Activated B cell treated with CpG ODN at 0.5 μM for 24 hours (primary cell): ENCODE measurements around the gene SMIM8. TPM values are rescaled to one million over a fixed set of nuclear protein-coding genes. Genes with fewer than 3 reads are reported as not detected.

Experiments used
- ATAC-seq: fragments of 200-7000 bp; cut with Tn5 transposase; one replicate; pipeline ENCODE4 v1.10.0; 2021; ENCODE audit warnings: low read depth, mild to moderate bottlenecking, moderate library complexity
- CTCF ChIA-PET: fragments of 350-600 bp; sonication (Branson Sonifier 250); formaldehyde crosslinking; loops from one replicate; lab custom pipeline; 2021; ENCODE audit warnings: antibody characterized with exemption; lab: Charles Lee
- POLR2A ChIA-PET: fragments of 350-600 bp; sonication (Branson Sonifier 250); formaldehyde crosslinking; loops from one replicate; lab custom pipeline; 2021; ENCODE audit warnings: antibody characterized with exemption; lab: Charles Lee
- DNase-seq: peaks from one replicate; pipeline ENCODE4 v3.0.0; 2022
- H3K27ac Mint-ChIP-seq: one replicate; pipeline ENCODE4 v1.8.0; 2020; ENCODE audit warnings: mixed read lengths
- H3K27me3 Mint-ChIP-seq: one replicate; pipeline ENCODE4 v1.8.0; 2021; ENCODE audit warnings: mixed read lengths
- H3K36me3 Mint-ChIP-seq: one replicate; pipeline ENCODE4 v1.8.0; 2021; ENCODE audit warnings: low read depth, mixed read lengths
- H3K4me1 Mint-ChIP-seq: one replicate; pipeline ENCODE4 v1.8.0; 2021; ENCODE audit warnings: mixed read lengths
- H3K4me3 Mint-ChIP-seq: one replicate; pipeline ENCODE4 v1.8.0; 2020; ENCODE audit warnings: mild to moderate bottlenecking, mixed read lengths
- H3K9me3 Mint-ChIP-seq: one replicate; pipeline ENCODE4 v1.8.0; 2020; ENCODE audit warnings: mixed read lengths
- intact Hi-C: fragments of 100-400 bp; cut with micrococcal nuclease; formaldehyde crosslinking; loops from one replicate; pipeline ENCODE4 v1.15.1; 2024
- total RNA-seq: library from RNA; stranded (reverse); gene quantifications from 2 replicates; pipeline ENCODE4 v1.2.3, GENCODE V29; 2022
- TF ChIP-seq, protein P1 (sequence below): fragments of 200-600 bp; IDR thresholded peaks from one replicate; pipeline ENCODE4 v1.8.0; 2022; ENCODE audit warnings: antibody characterized with exemption, mild to moderate bottlenecking

Gene SMIM8
- total RNA-seq, 1 donor from 2014 or later: 14.4 TPM

DNA sequence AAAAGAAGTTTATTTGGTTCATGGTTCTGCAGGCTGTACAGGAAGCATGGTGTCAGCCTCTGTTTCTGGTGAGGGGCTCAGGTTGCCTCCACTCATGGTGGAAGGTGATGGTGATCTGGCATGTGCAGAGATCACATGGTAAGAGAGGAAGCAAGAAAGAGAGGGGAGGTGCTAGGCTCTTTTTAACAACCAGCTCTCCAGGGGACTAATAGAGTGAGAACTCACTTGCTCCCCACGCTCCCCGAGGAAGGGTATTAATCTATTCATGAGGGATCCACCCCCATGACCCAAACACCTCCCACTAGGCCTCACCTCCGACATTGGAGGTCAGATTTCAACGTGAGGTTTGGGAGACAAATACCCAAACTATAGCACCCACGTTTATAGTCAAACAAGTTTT, 10.6 kb downstream of the SMIM8 start:
- Mint-ChIP-seq H3K4me3 (no peak overlapping the region), H3K27ac (peak overlapping the region; percentile 46), H3K9me3 (peaks cover 3% of the 10 kb centered on the region), H3K27me3 (no peaks in the 10 kb centered on the region), H3K36me3 (peaks cover 12% of the 10 kb centered on the region), H3K4me1 (peaks cover 27% of the 10 kb centered on the region)
- ChIA-PET CTCF (no interaction called here), POLR2A (no interaction called here)
- ATAC-seq (no peak), DNase-seq (no peak)
- TF ChIP-seq, protein P1, sequence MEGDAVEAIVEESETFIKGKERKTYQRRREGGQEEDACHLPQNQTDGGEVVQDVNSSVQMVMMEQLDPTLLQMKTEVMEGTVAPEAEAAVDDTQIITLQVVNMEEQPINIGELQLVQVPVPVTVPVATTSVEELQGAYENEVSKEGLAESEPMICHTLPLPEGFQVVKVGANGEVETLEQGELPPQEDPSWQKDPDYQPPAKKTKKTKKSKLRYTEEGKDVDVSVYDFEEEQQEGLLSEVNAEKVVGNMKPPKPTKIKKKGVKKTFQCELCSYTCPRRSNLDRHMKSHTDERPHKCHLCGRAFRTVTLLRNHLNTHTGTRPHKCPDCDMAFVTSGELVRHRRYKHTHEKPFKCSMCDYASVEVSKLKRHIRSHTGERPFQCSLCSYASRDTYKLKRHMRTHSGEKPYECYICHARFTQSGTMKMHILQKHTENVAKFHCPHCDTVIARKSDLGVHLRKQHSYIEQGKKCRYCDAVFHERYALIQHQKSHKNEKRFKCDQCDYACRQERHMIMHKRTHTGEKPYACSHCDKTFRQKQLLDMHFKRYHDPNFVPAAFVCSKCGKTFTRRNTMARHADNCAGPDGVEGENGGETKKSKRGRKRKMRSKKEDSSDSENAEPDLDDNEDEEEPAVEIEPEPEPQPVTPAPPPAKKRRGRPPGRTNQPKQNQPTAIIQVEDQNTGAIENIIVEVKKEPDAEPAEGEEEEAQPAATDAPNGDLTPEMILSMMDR: no peak
- intact Hi-C loops: no loop called here

DNA sequence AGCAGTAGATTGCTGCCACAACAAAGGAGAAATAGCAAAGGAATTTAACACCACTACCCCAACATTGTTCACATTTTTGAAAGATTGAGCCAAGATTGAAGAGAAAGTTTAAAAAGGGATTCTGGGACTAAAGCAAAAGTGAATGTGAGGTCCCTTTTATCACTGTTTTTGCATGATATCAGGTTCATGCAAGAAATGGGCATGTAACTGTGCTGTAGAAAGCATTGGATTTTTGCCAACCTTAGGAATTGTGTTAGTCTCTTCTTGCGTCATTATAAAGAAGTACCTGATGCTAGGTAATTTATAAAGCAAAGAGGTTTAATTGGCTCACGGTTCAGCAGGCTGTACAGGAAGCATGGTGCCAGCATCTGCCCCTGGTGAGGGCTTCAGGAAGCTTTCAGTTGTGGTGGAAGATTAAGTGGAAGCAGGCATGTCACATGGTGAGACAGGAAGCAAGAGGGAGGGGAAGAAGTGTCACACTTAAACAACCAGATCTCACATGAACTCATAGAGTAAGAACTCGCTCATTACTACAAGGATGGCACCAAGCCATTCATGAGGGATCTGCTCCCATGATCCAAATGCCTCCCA, 11.3 kb downstream of the SMIM8 start:
- intact Hi-C loops: no loop called here
- ATAC-seq (no peak), DNase-seq (no peak)
- Mint-ChIP-seq H3K9me3 (peaks cover 3% of the 10 kb centered on the region), H3K27me3 (no peaks in the 10 kb centered on the region), H3K27ac (peak overlapping the region; percentile 8), H3K4me1 (peaks cover 27% of the 10 kb centered on the region), H3K36me3 (peaks cover 10% of the 10 kb centered on the region), H3K4me3 (no peak overlapping the region)
- CTCF ChIA-PET: no interaction called here
- POLR2A ChIA-PET: no interaction called here
- TF ChIP-seq, protein P1: no peak

DNA sequence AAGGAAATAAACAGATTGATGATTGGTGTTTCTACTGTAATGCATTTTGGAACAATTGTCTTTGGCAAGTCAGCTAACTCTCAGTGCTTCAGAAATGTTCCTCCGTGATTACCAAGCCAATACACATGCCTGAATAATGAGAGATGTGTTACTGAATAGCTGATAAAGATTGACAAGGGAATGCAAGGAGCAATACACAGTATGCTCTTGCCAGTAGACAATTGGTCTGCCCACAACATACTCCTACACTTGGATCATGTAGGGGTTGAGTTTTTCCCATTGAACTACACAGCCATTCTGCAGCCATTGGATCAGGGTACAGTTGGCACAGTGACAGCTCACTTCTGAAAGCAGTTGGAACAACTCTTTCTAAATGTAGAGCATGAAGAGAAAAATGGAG, 12.3 kb downstream of the SMIM8 start:
- peaks cover 3% of the 10 kb centered on the region for H3K9me3 Mint-ChIP-seq
- TF ChIP-seq, protein P1: no peak
- H3K36me3 Mint-ChIP-seq: peaks cover 8% of the 10 kb centered on the region
- peaks cover 27% of the 10 kb centered on the region for H3K4me1 Mint-ChIP-seq
- POLR2A ChIA-PET: no interaction called here
- intact Hi-C loops: no loop called here
- CTCF ChIA-PET: no interaction called here
- ATAC-seq (no peak), DNase-seq (no peak)
- no peaks in the 10 kb centered on the region for H3K27me3 Mint-ChIP-seq
- H3K4me3 Mint-ChIP-seq: no peak overlapping the region
- no peak overlapping the region for H3K27ac Mint-ChIP-seq

DNA sequence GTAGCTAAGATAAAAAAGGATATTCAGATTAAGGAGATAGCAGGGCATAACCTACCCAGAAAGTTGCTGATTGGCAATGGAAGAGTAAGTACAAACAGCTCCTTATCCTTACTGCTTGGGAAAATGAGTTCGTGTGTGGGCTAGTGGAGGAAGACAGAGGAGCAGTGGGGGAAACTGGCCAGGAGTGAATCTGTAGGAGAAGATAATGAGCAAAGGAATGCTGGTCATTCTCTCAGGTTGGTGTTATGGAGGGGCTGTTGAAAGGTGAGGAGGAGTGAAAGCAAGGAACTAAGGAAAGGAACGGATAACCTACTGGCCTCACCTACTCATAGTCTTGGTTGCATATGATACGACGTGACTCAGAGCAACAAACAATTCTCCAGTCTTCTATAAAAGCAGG, 14.0 kb downstream of the SMIM8 start:
- H3K9me3 Mint-ChIP-seq: peaks cover 3% of the 10 kb centered on the region
- H3K4me1 Mint-ChIP-seq: peaks cover 18% of the 10 kb centered on the region
- no peak for ATAC-seq
- H3K27ac Mint-ChIP-seq: no peak overlapping the region
- H3K36me3 Mint-ChIP-seq: peaks cover 10% of the 10 kb centered on the region
- CTCF ChIA-PET: interaction anchor here (0.8 kb wide), 1 partner anchor 56 kb away, joined by 3 read pairs; no protein-coding TSS in a partner anchor
- H3K4me3 Mint-ChIP-seq: no peak overlapping the region
- POLR2A ChIA-PET: interaction anchor here (0.8 kb wide), 1 partner anchor 323 kb away, joined by 3 read pairs; no protein-coding TSS in a partner anchor
- DNase-seq: no peak
- H3K27me3 Mint-ChIP-seq: no peaks in the 10 kb centered on the region
- intact Hi-C loops: no loop called here
- TF ChIP-seq, protein P1: no peak

DNA sequence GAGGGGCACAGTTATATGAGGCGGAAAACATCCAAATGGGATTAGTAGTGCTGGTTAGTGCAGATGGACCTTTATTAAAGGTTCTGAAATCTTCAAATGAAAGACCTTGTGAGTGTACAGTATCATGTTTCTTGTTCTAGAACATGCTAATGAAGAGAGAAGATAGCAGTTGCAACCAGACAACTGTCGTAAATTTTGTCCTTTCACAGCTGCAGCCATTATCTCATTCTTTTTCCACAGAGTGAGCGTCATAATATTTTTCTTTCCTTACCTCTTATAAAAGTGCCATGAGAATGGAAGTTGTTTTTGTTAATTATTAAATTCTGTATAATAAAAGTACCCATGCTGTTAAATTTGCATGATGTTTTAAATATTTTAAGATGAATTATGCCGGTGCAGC, 17.8 kb downstream of the SMIM8 start:
- Mint-ChIP-seq H3K4me3 (no peak overlapping the region), H3K9me3 (no peaks in the 10 kb centered on the region), H3K36me3 (peaks cover 12% of the 10 kb centered on the region), H3K27me3 (no peaks in the 10 kb centered on the region), H3K27ac (no peak overlapping the region), H3K4me1 (peaks cover 4% of the 10 kb centered on the region)
- POLR2A ChIA-PET: interaction anchor here (0.7 to 0.8 kb wide), 2 partner anchors 18 to 371 kb away, joined by 4 to 5 read pairs; partner anchors contain the start of gene SMIM8
- ATAC-seq (no peak), DNase-seq (no peak)
- intact Hi-C loops: no loop called here
- TF ChIP-seq, protein P1: no peak
- CTCF ChIA-PET: no interaction called here
